B cell (primary cell): ENCODE measurements around the gene TP53TG5. TPM values are rescaled to one million over a fixed set of nuclear protein-coding genes. Genes with fewer than 3 reads are reported as not detected.
A peak's percentile ranks its signal among the peaks of the same experiment; 100 is the strongest.

Experiments used
- ATAC-seq: fragments of 200-7000 bp; cut with Tn5 transposase; one replicate; pipeline ENCODE4 v1.10.0; 2021; ENCODE audit warnings: low read depth, mild to moderate bottlenecking, moderate number of reproducible peaks, moderate library complexity
- CTCF ChIA-PET: fragments of 350-600 bp; sonication (Branson Sonifier 250); formaldehyde crosslinking; loops from one replicate; lab custom pipeline; 2021; ENCODE audit warnings: antibody characterized with exemption, inconsistent platforms; lab: Charles Lee
- POLR2A ChIA-PET: fragments of 350-600 bp; sonication (Branson Sonifier 250); formaldehyde crosslinking; loops from one replicate; lab custom pipeline; 2021; ENCODE audit warnings: antibody characterized with exemption; lab: Charles Lee
- DNase-seq: peaks from one replicate; pipeline ENCODE4 v3.0.0; 2013
- H2AFZ ChIP-seq: 2 replicates; pipeline ENCODE4 v1.6.1; 2012; ENCODE audit warnings: mild to moderate bottlenecking, low read depth, low read length; ENCODE audit not compliant: insufficient read depth, poor library complexity, severe bottlenecking
- H3K27ac ChIP-seq, 2 donors: 1 replicate in 1 of 2; 2 replicates in 1 of 2; pipeline ENCODE4 v1.5.1; 2012 to 2013; ENCODE audit warnings: low read length in 2 of 2, mild to moderate bottlenecking in 2 of 2, moderate library complexity in 1 of 2
- H3K27me3 ChIP-seq, 4 experiments: fragments of 200-600 bp in 1 of 4; sonication (generic) in 1 of 4; replicated peaks in 1 of 4; 1 replicate in 2 of 4; 2 replicates in 2 of 4; pipeline versions ENCODE4 v1.6.1 to v1.7.0; 2013 to 2016; ENCODE audit warnings: low read length in 3 of 4, mild to moderate bottlenecking in 2 of 4, mixed read lengths in 1 of 4, moderate library complexity in 1 of 4; ENCODE audit not compliant: insufficient read depth in 4 of 4, control insufficient read depth in 3 of 4; ENCODE audit errors: control extremely low read depth in 1 of 4
- H3K36me3 ChIP-seq, 2 experiments: replicated peaks in 1 of 2; 1 replicate in 1 of 2; 2 replicates in 1 of 2; pipeline versions ENCODE4 v1.6.1 to v1.7.1; 2013; ENCODE audit warnings: low read length in 1 of 2; ENCODE audit not compliant: insufficient read depth in 2 of 2, control insufficient read depth in 1 of 2; ENCODE audit errors: control extremely low read depth in 1 of 2, extremely low read depth in 1 of 2
- H3K4me1 ChIP-seq, 2 donors: fragments of 200-600 bp in 1 of 2; sonication (generic) in 1 of 2; 1 replicate in 1 of 2; 2 replicates in 1 of 2; pipeline versions ENCODE4 v1.5.1 to v1.6.1; 2013 to 2017; ENCODE audit warnings: low read length in 2 of 2; ENCODE audit not compliant: control insufficient read depth in 2 of 2, insufficient read depth in 2 of 2
- H3K4me2 ChIP-seq: replicated peaks from 2 replicates; pipeline ENCODE3; 2012; ENCODE audit warnings: mild to moderate bottlenecking, low read depth, low read length; ENCODE audit not compliant: poor library complexity, severe bottlenecking
- H3K4me3 ChIP-seq, 5 experiments: fragments of 200-600 bp in 1 of 5; sonication (generic) in 1 of 5; 1 replicate in 3 of 5; 2 replicates in 2 of 5; pipeline versions ENCODE4 v1.5.1 to v1.7.0; 2011 to 2016; ENCODE audit warnings: low read length in 4 of 5, mild to moderate bottlenecking in 4 of 5, low read depth in 2 of 5, control low read depth in 1 of 5, moderate library complexity in 1 of 5; ENCODE audit not compliant: insufficient read depth in 1 of 5; ENCODE audit errors: control extremely low read depth in 1 of 5, extremely low read depth in 1 of 5
- H3K79me2 ChIP-seq: fragments of 200-600 bp; sonication (generic); one replicate; pipeline ENCODE4 v1.6.0; 2016; ENCODE audit warnings: low read length; ENCODE audit not compliant: control insufficient read depth, insufficient read depth
- H3K9ac ChIP-seq: fragments of 200-600 bp; sonication (generic); 2 replicates; pipeline ENCODE4 v1.6.1; 2017; ENCODE audit warnings: mild to moderate bottlenecking, low read length, moderate library complexity
- H3K9me3 ChIP-seq, 3 donors: one replicate each; pipeline versions ENCODE4 v1.6.1 to v1.7.1; 2013; ENCODE audit warnings: low read length in 2 of 3; ENCODE audit not compliant: control insufficient read depth in 2 of 3, insufficient read depth in 1 of 3; ENCODE audit errors: control extremely low read depth in 1 of 3
- H4K20me1 ChIP-seq: 2 replicates; pipeline ENCODE4 v1.6.0; 2012; ENCODE audit warnings: mild to moderate bottlenecking, low read length; ENCODE audit not compliant: insufficient read depth, control insufficient read depth, poor library complexity, severe bottlenecking
- H3K27ac Mint-ChIP-seq: one replicate; pipeline ENCODE4 v1.8.0; 2021; ENCODE audit warnings: mixed read lengths
- H3K27me3 Mint-ChIP-seq: one replicate; pipeline ENCODE4 v1.8.0; 2021; ENCODE audit warnings: mixed read lengths
- H3K4me1 Mint-ChIP-seq: one replicate; pipeline ENCODE4 v1.8.0; 2021; ENCODE audit warnings: mixed read lengths
- H3K4me3 Mint-ChIP-seq: one replicate; pipeline ENCODE4 v1.8.0; 2021; ENCODE audit warnings: mixed read lengths
- H3K9me3 Mint-ChIP-seq: one replicate; pipeline ENCODE4 v1.8.0; 2022; ENCODE audit warnings: mixed read lengths; ENCODE audit not compliant: insufficient read depth
- EZH2 ChIP-seq: IDR thresholded peaks from 2 replicates; pipeline ENCODE4 v1.6.1; 2012; ENCODE audit warnings: borderline replicate concordance, low read depth, mild to moderate bottlenecking, moderate library complexity, low read length; ENCODE audit not compliant: insufficient read depth, poor library complexity, severe bottlenecking
- WGBS: methylation state at CpG from one replicate; pipeline ENCODE4 v1.1.5; 2013; ENCODE audit warnings: missing lambda C conversion rate; ENCODE audit not compliant: insufficient coverage; 5-methylcytosine and 5-hydroxymethylcytosine counted together
- intact Hi-C: fragments of 100-400 bp; cut with micrococcal nuclease; formaldehyde crosslinking; loops from one replicate; pipeline ENCODE4 v1.10.0; 2022
- polyA plus RNA-seq: library from polyadenylated mRNA; depleted of rRNA; stranded (reverse); fragments of >200 nt; gene quantifications from 2 replicates; pipeline ENCODE4 v1.2.3, GENCODE V29; 2012
- total RNA-seq, 2 donors: library from RNA; stranded (reverse); fragments of 120-200 nt in 1 of 2; gene quantifications; 1 replicate in 1 of 2; 2 replicates in 1 of 2; pipeline versions ENCODE4 v1.2.3 to v1.2.4, GENCODE V29; 2013 to 2022
- TF ChIP-seq, protein P1 (sequence below): fragments of 200-600 bp; IDR thresholded peaks from one replicate; pipeline ENCODE4 v1.8.0; 2022; ENCODE audit warnings: antibody characterized with exemption, mild to moderate bottlenecking

The TP53TG5 gene
- total and polyA plus RNA-seq, 2 donors (not counting 1 experiment from before 2014, with no cell fraction given): not detected

DNA sequence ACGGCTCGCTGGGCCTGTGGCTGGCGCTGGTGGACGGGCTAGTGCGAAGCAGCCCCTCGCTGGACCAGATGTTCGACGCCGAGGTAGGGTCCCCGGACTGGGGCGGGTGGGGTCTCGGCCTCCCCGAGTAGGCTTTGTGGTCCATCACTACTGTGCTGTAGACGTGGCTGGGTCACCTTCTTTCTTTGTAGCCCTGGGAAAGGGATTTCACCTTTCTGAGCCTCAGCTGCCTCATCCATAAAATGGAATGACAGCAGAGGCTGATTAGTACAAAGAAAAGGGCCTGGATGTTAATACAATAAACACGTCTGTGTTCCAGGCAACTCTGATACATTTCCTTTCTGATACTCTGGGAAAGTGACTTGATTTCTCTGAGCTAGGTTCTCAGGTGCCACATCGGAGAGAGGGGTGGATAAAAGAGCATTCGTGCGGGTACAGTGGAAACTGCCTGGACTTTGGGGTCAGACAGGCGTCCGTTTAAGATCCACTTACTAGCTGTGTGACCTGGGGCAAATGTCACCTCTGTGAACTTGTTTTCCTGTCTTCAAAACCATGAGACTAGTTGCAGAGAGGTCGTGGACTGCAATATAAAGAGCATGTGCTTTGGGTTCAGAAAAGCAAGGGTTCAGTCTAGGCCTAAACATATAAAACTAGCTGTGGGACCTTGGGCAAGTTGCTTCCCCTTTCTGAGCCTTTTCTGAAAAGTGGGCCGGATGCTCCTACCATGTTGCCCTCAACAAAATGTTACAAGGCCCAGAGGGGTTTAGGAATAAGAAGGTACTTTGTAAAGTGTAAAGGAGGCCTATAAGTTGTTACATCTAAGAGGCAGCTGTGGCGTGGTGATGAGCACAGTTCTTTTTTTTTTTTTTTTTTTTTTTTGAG is 14.3 kb downstream of the TP53TG5 start:
- Histone ChIP-seq H3K4me2 (peak overlapping the region; percentile 91), H4K20me1 (peaks cover 52% of the 10 kb centered on the region), H3K4me1 (peaks cover 54 to 58% of the 10 kb centered on the region in 2 donors), H3K27ac (peak overlapping the region; percentile 86 to 99), H3K9ac (peak overlapping the region; percentile 95), H3K27me3 (peaks cover 0 to 1% (median 0%) of the 10 kb centered on the region in 4 experiments), H2AFZ (peak overlapping the region; percentile 76), H3K4me3 (peak overlapping the region; percentile 79 to 88 (median 85)), H3K79me2 (peaks cover 35% of the 10 kb centered on the region), H3K36me3 (peaks cover 5 to 30% of the 10 kb centered on the region in 2 experiments), H3K9me3 (no peaks in the 10 kb centered on the region)
- no peak for ATAC-seq
- ChIA-PET POLR2A (interaction anchor here (0.7 to 3.3 kb wide), 10 partner anchors 7 to 407 kb away, joined by 3 to 39 read pairs (median 6); partner anchors contain the start of gene PIGT), CTCF (interaction anchor here (0.6 to 20.6 kb wide), 27 partner anchors 10 to 1285 kb away, joined by 3 to 814 read pairs (median 8); partner anchors contain the start of genes PIGT and TP53TG5)
- Mint-ChIP-seq H3K9me3 (no peaks in the 10 kb centered on the region), H3K4me3 (peak overlapping the region; percentile 99), H3K4me1 (peaks cover 57% of the 10 kb centered on the region), H3K27ac (peak overlapping the region; percentile 99), H3K27me3 (no peaks in the 10 kb centered on the region)
- TF ChIP-seq EZH2: no peak
- TF ChIP-seq, protein P1, sequence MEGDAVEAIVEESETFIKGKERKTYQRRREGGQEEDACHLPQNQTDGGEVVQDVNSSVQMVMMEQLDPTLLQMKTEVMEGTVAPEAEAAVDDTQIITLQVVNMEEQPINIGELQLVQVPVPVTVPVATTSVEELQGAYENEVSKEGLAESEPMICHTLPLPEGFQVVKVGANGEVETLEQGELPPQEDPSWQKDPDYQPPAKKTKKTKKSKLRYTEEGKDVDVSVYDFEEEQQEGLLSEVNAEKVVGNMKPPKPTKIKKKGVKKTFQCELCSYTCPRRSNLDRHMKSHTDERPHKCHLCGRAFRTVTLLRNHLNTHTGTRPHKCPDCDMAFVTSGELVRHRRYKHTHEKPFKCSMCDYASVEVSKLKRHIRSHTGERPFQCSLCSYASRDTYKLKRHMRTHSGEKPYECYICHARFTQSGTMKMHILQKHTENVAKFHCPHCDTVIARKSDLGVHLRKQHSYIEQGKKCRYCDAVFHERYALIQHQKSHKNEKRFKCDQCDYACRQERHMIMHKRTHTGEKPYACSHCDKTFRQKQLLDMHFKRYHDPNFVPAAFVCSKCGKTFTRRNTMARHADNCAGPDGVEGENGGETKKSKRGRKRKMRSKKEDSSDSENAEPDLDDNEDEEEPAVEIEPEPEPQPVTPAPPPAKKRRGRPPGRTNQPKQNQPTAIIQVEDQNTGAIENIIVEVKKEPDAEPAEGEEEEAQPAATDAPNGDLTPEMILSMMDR: no peak
- peak; percentile 48 for DNase-seq
- intact Hi-C loops: loop anchor here (1.0 to 5.0 kb wide), 6 partner anchors 9 to 608 kb away; partner anchors contain the start of genes YWHAB and ZNF335
- 29% methylated on average over 20 of the region's 23 CpGs for WGBS
